ENCODE measurements around the gene PRPF40A. TPM values are rescaled to one million over a fixed set of nuclear protein-coding genes. Genes with fewer than 3 reads are reported as not detected.
"Not testable (repeated sequence)": the region's sequence is repeated elsewhere in the genome, so short reads cannot be mapped to it uniquely, and the experiment has no call there.

Gene PRPF40A
- polyA plus RNA-seq, 1 experiment: 113 TPM

GRCh38 chr2:152740743-152741328 is 23.6 kb upstream of the PRPF40A start:
- DNase-seq (ENCODE audit: low read depth, low spot score): peak; percentile 26
- Histone ChIP-seq H3K9me3 (ENCODE audit: control insufficient read depth, insufficient read depth, low read length) (no peaks in the 10 kb centered on the region), H3K27me3 (ENCODE audit: control insufficient read depth, insufficient read depth, low read length) (no peaks in the 10 kb centered on the region), H3K27ac (ENCODE audit: low read depth, low read length) (no peak overlapping the region), H3K4me3 (ENCODE audit: low read depth, low read length) (no peak overlapping the region)
- POLR2A ChIA-PET: no interaction called here
- peak; percentile 92 for TF ChIP-seq CTCF (IDR thresholded peaks at IDR 0.05; ENCODE audit: low read depth, low read length)
- CTCF ChIA-PET: interaction anchor here (0.7 to 1.0 kb wide), 4 partner anchors 9 to 120 kb away, joined by 3 to 5 read pairs (median 4); no protein-coding TSS in a partner anchor

- H3K4me3 ChIP-seq (ENCODE audit: low read depth, low read length); H3K9me3 ChIP-seq (ENCODE audit: control insufficient read depth, insufficient read depth, low read length); H3K27me3 ChIP-seq (ENCODE audit: control insufficient read depth, insufficient read depth, low read length); POLR2A ChIA-PET; H3K27ac ChIP-seq (ENCODE audit: low read depth, low read length); DNase-seq (ENCODE audit: low read depth, low spot score): not testable (repeated sequence)
- CTCF ChIA-PET: interaction anchor here (0.8 kb wide), 1 partner anchor 10 kb away, joined by 5 read pairs; no protein-coding TSS in a partner anchor
Measured at GRCh38 chr2:152739705-152740104, 22.4 kb upstream of the PRPF40A start.

- ChIA-PET POLR2A (no interaction called here), CTCF (interaction anchor here (0.6 kb wide), 2 partner anchors 22 to 317 kb away, joined by 3 to 4 read pairs; no protein-coding TSS in a partner anchor)
- H3K4me3 ChIP-seq (ENCODE audit: low read depth, low read length): no peak overlapping the region
- H3K27ac ChIP-seq (ENCODE audit: low read depth, low read length): no peak overlapping the region
- no peak for DNase-seq (ENCODE audit: low read depth, low spot score)
- H3K9me3 ChIP-seq (ENCODE audit: control insufficient read depth, insufficient read depth, low read length): no peaks in the 10 kb centered on the region
- no peaks in the 10 kb centered on the region for H3K27me3 ChIP-seq (ENCODE audit: control insufficient read depth, insufficient read depth, low read length)
- TF ChIP-seq CTCF (IDR thresholded peaks at IDR 0.05; ENCODE audit: low read depth, low read length): no peak
Measured at GRCh38 chr2:152738438-152738837, 21.2 kb upstream of the PRPF40A start.

- H3K9me3 ChIP-seq (ENCODE audit: control insufficient read depth, insufficient read depth, low read length); H3K27ac ChIP-seq (ENCODE audit: low read depth, low read length); POLR2A ChIA-PET; H3K27me3 ChIP-seq (ENCODE audit: control insufficient read depth, insufficient read depth, low read length); CTCF ChIA-PET; DNase-seq (ENCODE audit: low read depth, low spot score); H3K4me3 ChIP-seq (ENCODE audit: low read depth, low read length): not testable (repeated sequence)
Measured at GRCh38 chr2:152737509-152737908, 20.2 kb upstream of the PRPF40A start.

- H3K27me3 ChIP-seq (ENCODE audit: control insufficient read depth, insufficient read depth, low read length): no peaks in the 10 kb centered on the region
- no peak for DNase-seq (ENCODE audit: low read depth, low spot score)
- H3K4me3 ChIP-seq (ENCODE audit: low read depth, low read length): no peak overlapping the region
- H3K9me3 ChIP-seq (ENCODE audit: control insufficient read depth, insufficient read depth, low read length): no peaks in the 10 kb centered on the region
- CTCF ChIA-PET: interaction anchor here (1.6 to 2.2 kb wide), 3 partner anchors 9 to 705 kb away, joined by 5 to 16 read pairs (median 6); no protein-coding TSS in a partner anchor
- POLR2A ChIA-PET: no interaction called here
- no peak for TF ChIP-seq CTCF (IDR thresholded peaks at IDR 0.05; ENCODE audit: low read depth, low read length)
- no peak overlapping the region for H3K27ac ChIP-seq (ENCODE audit: low read depth, low read length)
Measured at GRCh38 chr2:152730591-152731333, 13.5 kb upstream of the PRPF40A start.

GRCh38 chr2:152729844-152730243 is 12.6 kb upstream of the PRPF40A start:
- H3K27me3 ChIP-seq (ENCODE audit: control insufficient read depth, insufficient read depth, low read length): no peaks in the 10 kb centered on the region
- ChIA-PET POLR2A (no interaction called here), CTCF (interaction anchor here (1.1 to 1.9 kb wide), 3 partner anchors 10 to 704 kb away, joined by 5 to 7 read pairs (median 6); no protein-coding TSS in a partner anchor)
- no peak for DNase-seq (ENCODE audit: low read depth, low spot score)
- no peak for TF ChIP-seq CTCF (IDR thresholded peaks at IDR 0.05; ENCODE audit: low read depth, low read length)
- no peaks in the 10 kb centered on the region for H3K9me3 ChIP-seq (ENCODE audit: control insufficient read depth, insufficient read depth, low read length)
- H3K4me3 ChIP-seq (ENCODE audit: low read depth, low read length): no peak overlapping the region
- H3K27ac ChIP-seq (ENCODE audit: low read depth, low read length): no peak overlapping the region

All from AG04450 (cell line).